HG02623 (cell line): Measurements from ENCODE around the gene TFAP2D.

ENCODE experiments used
- ATAC-seq: cut with Tn5 transposase; IDR thresholded peaks from one replicate; pipeline ENCODE4 v1.9.1; 2021; ENCODE audit warnings: moderate library complexity; ENCODE audit not compliant: unreplicated experiment

Gene TFAP2D

DNA sequence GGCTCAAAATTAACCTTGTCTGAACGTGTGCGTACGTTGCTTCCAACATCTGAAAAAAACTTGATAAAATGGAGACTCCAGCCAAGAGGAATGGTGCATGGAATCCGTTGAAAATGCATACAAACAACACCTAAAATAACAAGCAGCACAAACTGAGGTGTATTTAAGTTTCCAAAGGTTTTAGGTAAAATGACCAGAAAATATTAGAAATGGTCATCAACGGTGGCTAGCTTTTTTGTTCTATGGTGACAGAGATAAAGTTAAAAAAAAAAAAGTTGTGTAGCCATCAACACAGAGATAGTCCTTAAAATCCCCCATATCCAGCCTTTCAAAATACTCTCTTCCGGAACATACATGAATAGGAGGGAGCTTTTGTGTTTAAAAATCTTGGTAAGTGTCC, 104.7 kb downstream of the TFAP2D start:
- ATAC-seq = no peak

DNA sequence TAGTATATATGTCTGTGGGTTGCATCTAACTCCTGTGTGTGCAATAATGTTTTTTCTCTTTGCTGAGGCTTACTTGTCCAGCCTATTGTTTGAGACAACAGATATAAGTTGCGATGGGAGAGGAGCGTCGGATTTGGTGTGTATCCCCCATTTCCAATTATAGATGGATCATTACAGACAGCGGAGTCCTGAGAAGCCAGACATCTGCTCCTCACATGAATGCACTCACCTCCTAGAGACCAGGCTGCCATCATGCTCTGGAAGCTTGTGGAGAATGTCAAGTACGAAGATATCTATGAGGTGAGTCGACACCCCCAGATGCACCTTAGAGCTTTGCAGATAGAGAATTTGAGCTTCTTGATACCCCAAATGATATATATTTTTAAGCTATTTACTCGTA, 105.3 kb downstream of the TFAP2D start, which contains the start of gene TFAP2B:
TFAP2B (plus strand) TSS at position 199 of the 400 bp plus-strand sequence; CDS start at position 220, 21 bp downstream.
- ATAC-seq = no peak

DNA sequence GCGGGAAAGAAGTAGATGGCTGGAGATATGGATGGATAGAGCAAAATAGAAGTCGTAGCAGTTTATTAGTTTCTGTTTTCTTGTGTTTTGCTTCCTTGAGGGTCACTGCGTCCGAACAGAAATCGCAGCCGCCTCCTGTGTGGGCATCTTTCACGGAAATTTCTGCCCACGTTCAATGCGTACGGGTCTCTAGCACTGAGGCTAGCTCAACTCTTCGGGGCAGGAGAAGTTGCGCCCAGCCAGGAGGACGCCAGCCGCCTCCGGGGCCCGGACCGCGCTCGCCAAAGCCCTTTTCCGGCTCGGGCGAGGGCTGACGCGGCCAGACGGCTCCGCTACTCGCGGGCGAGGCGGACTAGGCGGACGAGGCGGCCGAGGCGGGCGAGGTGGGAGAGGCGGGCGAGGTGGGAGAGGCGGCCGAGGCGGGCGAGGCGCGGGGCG, 106.2 kb downstream of the TFAP2D start:
- no peak for ATAC-seq

DNA sequence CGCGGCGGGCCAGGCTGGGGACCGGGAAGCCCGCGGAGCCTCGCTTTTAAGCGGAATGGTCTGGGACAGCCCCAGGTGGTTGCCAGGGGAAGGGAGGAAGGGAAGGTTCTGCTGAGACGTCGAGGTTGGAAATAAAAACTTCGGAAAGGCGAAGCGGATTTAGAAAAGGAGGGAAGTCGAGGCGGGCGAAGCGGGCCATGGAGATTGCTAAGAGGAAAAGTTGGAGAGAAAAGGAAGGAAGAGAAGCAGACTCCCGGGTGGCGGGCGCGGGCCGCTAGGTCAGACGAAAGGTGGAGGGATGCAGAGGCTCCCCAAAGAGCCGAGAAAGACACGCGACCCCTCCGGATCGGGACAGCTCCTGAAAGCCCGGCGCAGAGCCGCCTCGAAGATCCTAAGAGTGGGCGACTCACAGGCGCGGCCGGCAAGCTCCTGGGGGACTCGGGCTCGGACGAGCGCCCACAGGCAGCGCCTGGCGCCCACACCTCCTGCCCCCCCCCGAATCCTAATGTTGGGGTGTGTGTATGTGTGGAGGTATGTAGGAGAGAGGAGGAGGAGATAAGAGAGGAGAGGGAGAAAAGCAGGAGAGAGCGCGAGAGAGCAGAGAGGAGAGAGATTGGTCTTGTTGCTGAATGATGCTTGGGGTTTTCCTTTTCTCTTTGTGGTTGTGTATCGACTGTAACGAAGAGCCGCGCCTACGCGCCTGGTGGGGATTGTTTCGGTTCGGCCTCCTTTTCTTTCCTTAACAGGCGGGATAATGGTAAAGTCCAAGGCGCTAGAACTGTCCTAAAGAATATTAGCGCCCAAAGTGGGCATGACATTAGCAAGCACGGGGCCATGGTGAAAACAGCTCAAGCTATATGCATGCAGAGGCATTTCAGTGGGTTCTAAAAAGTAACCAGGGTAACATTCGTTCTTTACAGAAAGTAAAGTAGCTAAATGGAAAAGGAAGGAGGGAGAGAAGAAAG, 106.9 kb downstream of the TFAP2D start:
- ATAC-seq = no peak

DNA sequence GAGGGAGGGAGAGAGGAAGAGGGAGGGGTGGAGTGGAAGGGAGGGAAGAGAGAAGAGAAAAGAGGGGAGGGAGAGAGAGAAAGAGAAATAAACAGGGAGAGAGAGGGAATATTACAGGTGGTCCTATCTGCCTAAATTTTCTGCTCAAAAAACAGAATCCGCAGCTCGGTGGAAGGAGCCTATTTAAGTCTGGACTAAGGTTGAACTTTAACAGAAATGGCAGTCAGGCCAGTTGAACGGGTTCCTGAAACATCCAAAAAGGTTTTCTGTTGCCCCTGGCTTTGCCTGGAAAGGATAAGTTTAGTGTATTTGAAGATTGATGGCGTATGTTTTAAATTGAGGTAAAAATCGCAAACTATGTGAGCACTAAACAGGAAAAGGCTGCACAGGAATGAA, 107.5 kb downstream of the TFAP2D start:
- ATAC-seq = no peak

DNA sequence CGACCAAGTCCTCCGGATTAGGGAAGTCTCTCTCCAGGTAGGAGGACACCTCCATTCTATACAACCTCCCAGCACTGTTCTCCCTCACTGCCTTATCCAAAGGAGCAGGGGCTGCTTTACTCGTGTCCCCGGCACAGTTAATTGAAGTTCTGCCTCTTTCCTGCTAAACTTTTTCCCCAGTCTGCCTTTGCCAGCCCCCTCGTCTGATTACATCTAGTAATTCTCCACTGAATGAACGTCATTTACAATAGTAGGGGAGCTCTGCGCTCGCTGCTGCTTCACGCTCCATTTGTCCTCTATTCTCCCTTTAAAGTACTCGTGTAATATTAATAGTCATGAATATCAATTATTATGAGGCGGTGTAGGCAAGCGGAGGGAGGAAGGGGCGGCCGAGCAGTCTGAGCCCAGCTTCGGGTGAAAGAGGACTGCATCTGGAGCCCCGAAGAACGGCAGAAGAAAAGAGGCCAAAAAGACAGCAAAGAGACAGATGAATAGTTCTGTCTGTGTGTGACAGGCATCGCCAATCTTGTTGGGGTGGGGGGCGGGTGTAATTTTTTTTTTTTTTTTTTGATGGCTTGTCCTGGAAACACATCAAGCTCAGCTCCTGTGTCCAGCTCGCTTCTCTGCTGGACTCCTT, 108.2 kb downstream of the TFAP2D start:
- no peak for ATAC-seq

DNA sequence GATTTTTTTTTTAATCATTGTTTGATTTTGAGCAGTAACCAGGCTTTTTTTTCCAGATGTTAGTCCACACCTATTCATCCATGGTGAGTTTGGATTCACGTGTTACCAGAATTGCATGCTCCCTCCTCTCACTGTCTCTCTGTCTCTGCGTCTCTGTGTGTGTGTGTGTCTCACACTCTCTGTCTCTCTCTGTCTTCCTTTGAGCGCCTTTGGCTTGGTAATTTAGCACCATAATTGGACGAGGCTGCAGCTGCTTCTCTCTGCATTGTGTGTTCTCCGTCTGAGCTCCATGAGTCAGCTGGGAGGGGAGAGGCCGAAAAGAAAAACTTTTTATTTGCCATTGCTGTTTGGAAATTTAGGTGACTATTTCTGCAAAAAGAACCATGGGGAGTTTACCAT, 108.8 kb downstream of the TFAP2D start:
- no peak for ATAC-seq
